GM18505 (cell line): ENCODE results near the gene CFHR4.
"Not testable (repeated sequence)": the region's sequence is repeated elsewhere in the genome, so short reads cannot be mapped to it uniquely, and the experiment has no call there.

Source experiments
- ATAC-seq: cut with Tn5 transposase; IDR thresholded peaks from one replicate; pipeline ENCODE4 v1.9.1; 2021; ENCODE audit not compliant: unreplicated experiment
- POLR2A ChIP-seq: IDR thresholded peaks from 4 replicates; pipeline ENCODE4 v1.6.1; 2011; ENCODE audit warnings: borderline replicate concordance; ENCODE audit not compliant: insufficient read depth, insufficient read length; ENCODE audit errors: extremely low read depth

The CFHR4 gene

GRCh38 chr1:196887515-196888239, at the start of gene CFHR4:
Gene CFHR4 (plus strand): TSS chr1:196888052. CDS start chr1:196888151, 99 bp downstream.
- TF ChIP-seq POLR2A: no peak
- ATAC-seq: peak; percentile 85

GRCh38 chr1:196849613-196850492, 38.0 kb upstream of the CFHR4 start:
- not testable (repeated sequence) for ATAC-seq

- no peak for ATAC-seq
- TF ChIP-seq POLR2A: no peak
Observed at GRCh38 chr1:196856053-196856452, 31.8 kb upstream of the CFHR4 start.

- ATAC-seq: no peak
- TF ChIP-seq POLR2A: no peak
Observed at GRCh38 chr1:196857188-196857587, 30.7 kb upstream of the CFHR4 start.

GRCh38 chr1:196858811-196859210, 29.0 kb upstream of the CFHR4 start:
- no peak for TF ChIP-seq POLR2A
- no peak for ATAC-seq

- no peak for ATAC-seq
- no peak for TF ChIP-seq POLR2A
Observed at GRCh38 chr1:196860323-196860884, 27.4 kb upstream of the CFHR4 start.

GRCh38 chr1:196861429-196861828, 26.4 kb upstream of the CFHR4 start:
- no peak for ATAC-seq
- TF ChIP-seq POLR2A: no peak

- no peak for ATAC-seq
- TF ChIP-seq POLR2A: no peak
Observed at GRCh38 chr1:196866974-196867373, 20.9 kb upstream of the CFHR4 start.

- TF ChIP-seq POLR2A: no peak
- no peak for ATAC-seq
Observed at GRCh38 chr1:196873385-196873784, 14.5 kb upstream of the CFHR4 start.

GRCh38 chr1:196875935-196876334, 11.9 kb upstream of the CFHR4 start:
- no peak for ATAC-seq
- no peak for TF ChIP-seq POLR2A

GRCh38 chr1:196877964-196878363, 9.9 kb upstream of the CFHR4 start:
- TF ChIP-seq POLR2A: no peak
- no peak for ATAC-seq

GRCh38 chr1:196886560-196886959, 1.3 kb upstream of the CFHR4 start:
- not testable (repeated sequence) for ATAC-seq

GRCh38 chr1:196890668-196891067, 2.8 kb downstream of the CFHR4 start:
- no peak for TF ChIP-seq POLR2A
- ATAC-seq: no peak

GRCh38 chr1:196891251-196891650, 3.4 kb downstream of the CFHR4 start:
- no peak for TF ChIP-seq POLR2A
- no peak for ATAC-seq
